Measurements from ENCODE around the gene EAF1. TPM values are rescaled to one million over a fixed set of nuclear protein-coding genes. Genes with fewer than 3 reads are reported as not detected.
"Not testable (repeated sequence)": the region's sequence is repeated elsewhere in the genome, so short reads cannot be mapped to it uniquely, and the experiment has no call there.

Gene EAF1
- polyA plus RNA-seq, 1 donor from 2014 or later, result 45.4 TPM

DNA sequence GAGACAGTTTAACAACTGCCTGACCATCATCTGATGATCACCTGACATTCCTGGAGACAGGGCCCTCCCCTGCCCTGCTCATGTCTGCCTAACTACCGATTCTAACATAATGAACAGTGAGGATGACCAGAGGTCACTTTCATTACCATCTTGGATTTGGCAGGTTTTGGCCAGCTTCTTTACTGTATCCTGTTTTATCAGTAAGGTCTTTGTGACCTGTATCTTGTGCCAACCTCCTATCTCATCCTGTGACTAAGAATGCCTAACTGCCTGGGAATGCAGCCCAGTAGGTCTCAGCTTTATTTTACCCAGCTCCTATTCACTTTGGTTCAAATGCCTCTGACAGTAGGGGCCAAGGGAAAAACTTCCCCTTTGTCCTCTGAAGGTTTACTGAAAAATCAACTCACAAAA lies 40.2 kb upstream of the EAF1 start:
- H3K27me3 ChIP-seq (ENCODE audit: insufficient read depth, low read depth, low read length), result no peaks in the 10 kb centered on the region
- no peaks in the 10 kb centered on the region for H3F3A ChIP-seq (ENCODE audit: insufficient read depth, low read length, poor library complexity, severe bottlenecking)
- no peak overlapping the region for H3K4me2 ChIP-seq (ENCODE audit: low read length)
- H2AFZ ChIP-seq (ENCODE audit: low read depth, low read length), result no peak overlapping the region
- no peaks in the 10 kb centered on the region for H4K20me1 ChIP-seq (ENCODE audit: insufficient read depth)
- H3K9ac ChIP-seq (ENCODE audit: low read length), result no peak overlapping the region
- H3K9me2 ChIP-seq (ENCODE audit: insufficient read depth, low read length), result no peaks in the 10 kb centered on the region
- no peaks in the 10 kb centered on the region for H3K9me3 ChIP-seq (ENCODE audit: low read length)
- no peak for TF ChIP-seq EP300 (conservative IDR thresholded peaks at IDR 0.05; ENCODE audit: poor library complexity, severe bottlenecking)
- no peak for TF ChIP-seq RAD21 (conservative IDR thresholded peaks at IDR 0.05)
- TF ChIP-seq EZH2 (IDR thresholded peaks at IDR 0.05; ENCODE audit: borderline replicate concordance, insufficient read depth, low read length, poor library complexity, severe bottlenecking), result no peak
- TF ChIP-seq, protein P1, sequence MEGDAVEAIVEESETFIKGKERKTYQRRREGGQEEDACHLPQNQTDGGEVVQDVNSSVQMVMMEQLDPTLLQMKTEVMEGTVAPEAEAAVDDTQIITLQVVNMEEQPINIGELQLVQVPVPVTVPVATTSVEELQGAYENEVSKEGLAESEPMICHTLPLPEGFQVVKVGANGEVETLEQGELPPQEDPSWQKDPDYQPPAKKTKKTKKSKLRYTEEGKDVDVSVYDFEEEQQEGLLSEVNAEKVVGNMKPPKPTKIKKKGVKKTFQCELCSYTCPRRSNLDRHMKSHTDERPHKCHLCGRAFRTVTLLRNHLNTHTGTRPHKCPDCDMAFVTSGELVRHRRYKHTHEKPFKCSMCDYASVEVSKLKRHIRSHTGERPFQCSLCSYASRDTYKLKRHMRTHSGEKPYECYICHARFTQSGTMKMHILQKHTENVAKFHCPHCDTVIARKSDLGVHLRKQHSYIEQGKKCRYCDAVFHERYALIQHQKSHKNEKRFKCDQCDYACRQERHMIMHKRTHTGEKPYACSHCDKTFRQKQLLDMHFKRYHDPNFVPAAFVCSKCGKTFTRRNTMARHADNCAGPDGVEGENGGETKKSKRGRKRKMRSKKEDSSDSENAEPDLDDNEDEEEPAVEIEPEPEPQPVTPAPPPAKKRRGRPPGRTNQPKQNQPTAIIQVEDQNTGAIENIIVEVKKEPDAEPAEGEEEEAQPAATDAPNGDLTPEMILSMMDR (IDR thresholded peaks at IDR 0.05; ENCODE audit: poor library complexity, severe bottlenecking), result no peak
- no peak for TF ChIP-seq TAF1 (IDR thresholded peaks at IDR 0.05; ENCODE audit: low read depth)
- no peak for TF ChIP-seq SMC3 (conservative IDR thresholded peaks at IDR 0.05; ENCODE audit: poor library complexity)
- TF ChIP-seq POLR2AphosphoS5 (IDR thresholded peaks at IDR 0.05), result no peak
- TF ChIP-seq MXI1 (conservative IDR thresholded peaks at IDR 0.05; ENCODE audit: poor library complexity, severe bottlenecking), result no peak
- TF ChIP-seq, protein P2, sequence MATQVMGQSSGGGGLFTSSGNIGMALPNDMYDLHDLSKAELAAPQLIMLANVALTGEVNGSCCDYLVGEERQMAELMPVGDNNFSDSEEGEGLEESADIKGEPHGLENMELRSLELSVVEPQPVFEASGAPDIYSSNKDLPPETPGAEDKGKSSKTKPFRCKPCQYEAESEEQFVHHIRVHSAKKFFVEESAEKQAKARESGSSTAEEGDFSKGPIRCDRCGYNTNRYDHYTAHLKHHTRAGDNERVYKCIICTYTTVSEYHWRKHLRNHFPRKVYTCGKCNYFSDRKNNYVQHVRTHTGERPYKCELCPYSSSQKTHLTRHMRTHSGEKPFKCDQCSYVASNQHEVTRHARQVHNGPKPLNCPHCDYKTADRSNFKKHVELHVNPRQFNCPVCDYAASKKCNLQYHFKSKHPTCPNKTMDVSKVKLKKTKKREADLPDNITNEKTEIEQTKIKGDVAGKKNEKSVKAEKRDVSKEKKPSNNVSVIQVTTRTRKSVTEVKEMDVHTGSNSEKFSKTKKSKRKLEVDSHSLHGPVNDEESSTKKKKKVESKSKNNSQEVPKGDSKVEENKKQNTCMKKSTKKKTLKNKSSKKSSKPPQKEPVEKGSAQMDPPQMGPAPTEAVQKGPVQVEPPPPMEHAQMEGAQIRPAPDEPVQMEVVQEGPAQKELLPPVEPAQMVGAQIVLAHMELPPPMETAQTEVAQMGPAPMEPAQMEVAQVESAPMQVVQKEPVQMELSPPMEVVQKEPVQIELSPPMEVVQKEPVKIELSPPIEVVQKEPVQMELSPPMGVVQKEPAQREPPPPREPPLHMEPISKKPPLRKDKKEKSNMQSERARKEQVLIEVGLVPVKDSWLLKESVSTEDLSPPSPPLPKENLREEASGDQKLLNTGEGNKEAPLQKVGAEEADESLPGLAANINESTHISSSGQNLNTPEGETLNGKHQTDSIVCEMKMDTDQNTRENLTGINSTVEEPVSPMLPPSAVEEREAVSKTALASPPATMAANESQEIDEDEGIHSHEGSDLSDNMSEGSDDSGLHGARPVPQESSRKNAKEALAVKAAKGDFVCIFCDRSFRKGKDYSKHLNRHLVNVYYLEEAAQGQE (IDR thresholded peaks at IDR 0.05; ENCODE audit: borderline replicate concordance), result no peak
- no peak overlapping the region for H3K4me3 ChIP-seq (ENCODE audit: low read length)
- H3K79me2 ChIP-seq (replicated peaks; ENCODE audit: insufficient read depth, low read length), result no peaks in the 10 kb centered on the region
- H3K27ac ChIP-seq (ENCODE audit: low read length), result no peak overlapping the region
- no peaks in the 10 kb centered on the region for H3K36me3 ChIP-seq (ENCODE audit: insufficient read depth, low read length)

DNA sequence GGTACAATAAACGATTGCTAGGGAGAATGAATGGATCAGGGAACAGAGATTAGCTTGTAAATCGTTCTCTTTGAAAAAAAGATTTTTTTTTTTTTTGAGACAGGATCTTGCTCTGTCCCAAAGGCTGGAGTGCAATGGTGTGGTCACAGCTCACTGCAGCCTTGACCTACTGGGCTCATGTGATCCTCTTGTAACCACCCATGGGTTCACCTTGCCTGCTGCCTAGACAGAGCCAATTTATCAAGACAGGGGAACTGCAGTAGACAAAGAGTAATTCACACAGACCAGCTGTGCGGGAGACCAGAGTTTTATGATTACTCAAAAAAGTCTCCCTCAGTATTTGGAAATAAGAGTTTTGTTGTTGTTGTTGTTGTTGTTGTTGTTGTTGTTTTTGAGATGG lies 39.7 kb upstream of the EAF1 start:
- Histone ChIP-seq H3K27ac (ENCODE audit: low read length) (no peak overlapping the region), H3K9ac (ENCODE audit: low read length) (no peak overlapping the region), H3K4me2 (ENCODE audit: low read length) (no peak overlapping the region), H4K20me1 (ENCODE audit: insufficient read depth) (no peaks in the 10 kb centered on the region), H3K36me3 (ENCODE audit: insufficient read depth, low read length) (no peaks in the 10 kb centered on the region), H3K9me3 (ENCODE audit: low read length) (no peaks in the 10 kb centered on the region), H2AFZ (ENCODE audit: low read depth, low read length) (no peak overlapping the region), H3K9me2 (ENCODE audit: insufficient read depth, low read length) (no peaks in the 10 kb centered on the region), H3F3A (ENCODE audit: insufficient read depth, low read length, poor library complexity, severe bottlenecking) (no peaks in the 10 kb centered on the region), H3K27me3 (ENCODE audit: insufficient read depth, low read depth, low read length) (no peaks in the 10 kb centered on the region), H3K79me2 (replicated peaks; ENCODE audit: insufficient read depth, low read length) (no peaks in the 10 kb centered on the region), H3K4me3 (ENCODE audit: low read length) (no peak overlapping the region)
- TF ChIP-seq POLR2AphosphoS5 (IDR thresholded peaks at IDR 0.05) (no peak), RAD21 (conservative IDR thresholded peaks at IDR 0.05) (no peak), EZH2 (IDR thresholded peaks at IDR 0.05; ENCODE audit: borderline replicate concordance, insufficient read depth, low read length, poor library complexity, severe bottlenecking) (no peak), TAF1 (IDR thresholded peaks at IDR 0.05; ENCODE audit: low read depth) (no peak), SMC3 (conservative IDR thresholded peaks at IDR 0.05; ENCODE audit: poor library complexity) (no peak), EP300 (conservative IDR thresholded peaks at IDR 0.05; ENCODE audit: poor library complexity, severe bottlenecking) (no peak), MXI1 (conservative IDR thresholded peaks at IDR 0.05; ENCODE audit: poor library complexity, severe bottlenecking) (no peak)
- TF ChIP-seq, protein P1 (IDR thresholded peaks at IDR 0.05; ENCODE audit: poor library complexity, severe bottlenecking), result no peak
- TF ChIP-seq, protein P2 (IDR thresholded peaks at IDR 0.05; ENCODE audit: borderline replicate concordance), result no peak

DNA sequence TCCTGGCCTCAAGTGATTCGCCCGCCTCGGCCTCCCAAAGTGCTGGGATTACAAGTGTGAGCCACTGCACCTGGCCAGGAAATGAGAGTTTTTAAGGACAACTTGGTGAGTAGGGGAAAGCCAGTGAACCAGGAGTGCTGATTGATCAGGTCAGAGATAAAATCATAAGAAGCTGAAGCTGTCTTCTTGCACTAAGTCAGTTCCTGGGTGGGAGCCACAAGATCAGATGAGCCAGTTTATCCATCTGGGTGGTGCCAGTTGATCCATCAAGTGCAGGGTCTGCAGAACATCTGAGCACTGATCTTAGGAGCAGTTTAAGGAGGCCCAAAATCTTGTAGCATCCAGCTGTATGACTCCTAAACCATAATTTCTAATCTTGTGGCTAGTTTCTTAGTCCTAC lies 39.1 kb upstream of the EAF1 start:
- not testable (repeated sequence) for H3K27ac ChIP-seq (ENCODE audit: low read length); H3F3A ChIP-seq (ENCODE audit: insufficient read depth, low read length, poor library complexity, severe bottlenecking); H3K79me2 ChIP-seq (replicated peaks; ENCODE audit: insufficient read depth, low read length); H4K20me1 ChIP-seq (ENCODE audit: insufficient read depth); H3K4me2 ChIP-seq (ENCODE audit: low read length); H3K9me2 ChIP-seq (ENCODE audit: insufficient read depth, low read length); H3K4me3 ChIP-seq (ENCODE audit: low read length); H3K9me3 ChIP-seq (ENCODE audit: low read length); H3K9ac ChIP-seq (ENCODE audit: low read length); H3K36me3 ChIP-seq (ENCODE audit: insufficient read depth, low read length); H2AFZ ChIP-seq (ENCODE audit: low read depth, low read length); H3K27me3 ChIP-seq (ENCODE audit: insufficient read depth, low read depth, low read length)
